HEK293T (cell line): ENCODE results near the gene LAG3.

ENCODE experiments used
- BHLHE40 ChIP-seq: fragments of 450-650 bp; IDR thresholded peaks from 2 replicates; pipeline ENCODE4 v1.6.1; 2016; ENCODE audit warnings: mild to moderate bottlenecking, moderate library complexity, borderline replicate concordance
- ELF4 ChIP-seq: fragments of 450-650 bp; IDR thresholded peaks from 2 replicates; pipeline ENCODE4 v1.6.1; 2017; ENCODE audit warnings: antibody characterized with exemption
- FOXA1 ChIP-seq: fragments of 450-650 bp; IDR thresholded peaks from 2 replicates; pipeline ENCODE4 v1.6.1; 2016; ENCODE audit warnings: mild to moderate bottlenecking
- FOXM1 ChIP-seq: fragments of 450-650 bp; IDR thresholded peaks from 2 replicates; pipeline ENCODE4 v1.6.1; 2017; ENCODE audit warnings: mild to moderate bottlenecking, borderline replicate concordance
- SP1 ChIP-seq: fragments of 450-650 bp; IDR thresholded peaks from 2 replicates; pipeline ENCODE4 v1.6.1; 2017
- SUZ12 ChIP-seq: fragments of 450-650 bp; IDR thresholded peaks from 2 replicates; pipeline ENCODE4 v1.6.1; 2016; ENCODE audit warnings: mild to moderate bottlenecking
- TARDBP ChIP-seq: fragments of 450-650 bp; IDR thresholded peaks from 2 replicates; pipeline ENCODE4 v1.6.1; 2016

DNA sequence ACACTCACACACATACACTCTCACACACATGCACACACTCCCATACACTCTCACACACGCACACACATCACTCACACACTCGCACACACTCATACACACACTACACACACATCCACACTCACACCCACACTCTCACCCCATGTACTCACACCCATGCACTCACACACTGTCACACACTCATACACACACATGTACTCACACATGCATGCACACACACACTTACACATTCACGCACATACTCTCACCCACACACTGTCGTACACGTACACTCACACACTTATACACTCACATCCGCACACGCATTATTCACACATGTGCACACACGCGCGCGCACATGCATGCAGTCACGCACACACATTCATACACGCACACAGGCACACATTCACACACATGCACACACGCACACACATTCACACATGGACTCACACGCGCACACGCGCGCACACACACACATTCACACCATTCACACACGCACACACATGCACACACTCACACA lies 45.4 kb downstream of the LAG3 start:
- TF ChIP-seq BHLHE40, result no peak
- TF ChIP-seq ELF4, result no peak
- TF ChIP-seq SP1, result no peak
- TF ChIP-seq FOXM1, result no peak
- peak; percentile 99 for TF ChIP-seq TARDBP
- no peak for TF ChIP-seq FOXA1
- no peak for TF ChIP-seq SUZ12
